H1 (cell line): ENCODE results near the gene CARD11. TPM values are rescaled to one million over a fixed set of nuclear protein-coding genes. Genes with fewer than 3 reads are reported as not detected.

Source experiments
- CTCF ChIA-PET: fragments of 300-600 bp; sonication (Branson Sonifier 250); formaldehyde crosslinking; loops from one replicate; lab custom pipeline; 2021; ENCODE audit not compliant: partially characterized antibody; lab: Charles Lee
- POLR2A ChIA-PET: fragments of 300-600 bp; sonication (Branson Sonifier 250); formaldehyde crosslinking; loops from one replicate; lab custom pipeline; 2021; ENCODE audit warnings: inconsistent platforms; ENCODE audit not compliant: partially characterized antibody; lab: Charles Lee
- DNase-seq, 2 experiments: peaks; one replicate each; pipeline versions ENCODE4 v3.0.0 to v3.0.0-alpha.2; 2010 to 2022; ENCODE audit warnings: low spot score in 2 of 2, low read depth in 1 of 2, mixed read lengths in 1 of 2
- FAIRE-seq: peaks from 2 replicates; lab custom pipeline; 2011; peaks lifted over from hg19 to GRCh38; lab: Jason Lieb, UNC
- H2AFZ ChIP-seq: 2 replicates; pipeline ENCODE4 v1.8.1; 2012; ENCODE audit warnings: low read length, inconsistent platforms
- H2AK5ac ChIP-seq: 2 replicates; pipeline ENCODE4 v1.6.1; 2013; ENCODE audit warnings: low read depth, low read length
- H2BK120ac ChIP-seq: replicated peaks from 2 replicates; pipeline ENCODE3; 2013; ENCODE audit warnings: low read depth, low read length, inconsistent platforms
- H2BK12ac ChIP-seq: 2 replicates; pipeline ENCODE4 v1.6.1; 2013; ENCODE audit warnings: low read depth, low read length
- H2BK15ac ChIP-seq: 2 replicates; pipeline ENCODE4 v1.6.1; 2013; ENCODE audit warnings: low read length
- H2BK20ac ChIP-seq: 2 replicates; pipeline ENCODE4 v1.6.1; 2013; ENCODE audit warnings: low read length
- H2BK5ac ChIP-seq: 2 replicates; pipeline ENCODE4 v1.6.1; 2013; ENCODE audit warnings: low read depth, low read length
- H3K14ac ChIP-seq: 2 replicates; pipeline ENCODE4 v1.6.1; 2013; ENCODE audit warnings: inconsistent platforms; ENCODE audit not compliant: insufficient read length
- H3K18ac ChIP-seq: 2 replicates; pipeline ENCODE4 v1.6.1; 2013; ENCODE audit warnings: low read length; ENCODE audit errors: extremely low read depth
- H3K23ac ChIP-seq: 2 replicates; pipeline ENCODE4 v1.6.1; 2013; ENCODE audit warnings: inconsistent platforms; ENCODE audit not compliant: insufficient read length
- H3K23me2 ChIP-seq: 2 replicates; pipeline ENCODE4 v1.6.1; 2013; ENCODE audit warnings: low read depth, low read length
- H3K27ac ChIP-seq: 2 replicates; pipeline ENCODE4 v1.6.1; 2011; ENCODE audit warnings: low read depth, low read length, inconsistent platforms
- H3K27me3 ChIP-seq, 4 experiments: replicated peaks in 1 of 4; 1 replicate in 1 of 4; 2 replicates in 3 of 4; pipeline versions ENCODE4 v1.6.1 to v1.8.1; 2011 to 2013; ENCODE audit warnings: low read length in 3 of 4, mild to moderate bottlenecking in 3 of 4, inconsistent platforms in 2 of 4, mixed read lengths in 2 of 4, moderate library complexity in 1 of 4; ENCODE audit not compliant: control insufficient read depth in 3 of 4, insufficient read depth in 3 of 4; ENCODE audit errors: extremely low read depth in 1 of 4
- H3K36me3 ChIP-seq, 4 experiments: 2 replicates each; pipeline versions ENCODE4 v1.6.1 to v1.8.1; 2011 to 2013; ENCODE audit warnings: mild to moderate bottlenecking in 4 of 4, low read length in 3 of 4, moderate library complexity in 2 of 4, control low read depth in 1 of 4, inconsistent platforms in 1 of 4; ENCODE audit not compliant: insufficient read depth in 4 of 4, control insufficient read depth in 2 of 4
- H3K4ac ChIP-seq: replicated peaks from 2 replicates; pipeline ENCODE3; 2013; ENCODE audit warnings: low read length, low read depth, mixed read lengths, inconsistent platforms; ENCODE audit not compliant: insufficient read length
- H3K4me1 ChIP-seq, 4 experiments: replicated peaks in 1 of 4; 1 replicate in 1 of 4; 2 replicates in 3 of 4; pipeline versions ENCODE4 v1.6.1 to v1.8.1; 2011 to 2013; ENCODE audit warnings: low read length in 3 of 4, inconsistent platforms in 2 of 4, mixed read lengths in 1 of 4; ENCODE audit not compliant: insufficient read depth in 4 of 4, control insufficient read depth in 3 of 4
- H3K4me2 ChIP-seq, 2 experiments: 2 replicates each; pipeline versions ENCODE4 v1.6.1 to v1.8.1; 2011 to 2013; ENCODE audit warnings: low read depth in 2 of 2, low read length in 2 of 2, control low read depth in 1 of 2, inconsistent platforms in 1 of 2, mild to moderate bottlenecking in 1 of 2; ENCODE audit not compliant: insufficient read depth in 1 of 2
- H3K4me3 ChIP-seq, 4 experiments: fragments of 200-600, 300-600 bp in 1 of 4; sonication (generic), shearing (Covaris generic), sonication (Bioruptor Twin) in 1 of 4; 2 replicates each; pipeline versions ENCODE4 v1.5.1 to v1.8.1; 2011 to 2016; ENCODE audit warnings: low read length in 4 of 4, low read depth in 3 of 4, control low read depth in 2 of 4, inconsistent platforms in 2 of 4, mild to moderate bottlenecking in 2 of 4, mixed read lengths in 1 of 4, moderate library complexity in 1 of 4; ENCODE audit not compliant: insufficient read depth in 2 of 4; ENCODE audit errors: extremely low read depth in 1 of 4
- H3K56ac ChIP-seq: replicated peaks from 2 replicates; pipeline ENCODE3; 2013; ENCODE audit warnings: low read depth, mild to moderate bottlenecking, mixed read lengths, low read length, inconsistent platforms; ENCODE audit not compliant: insufficient read length
- H3K79me1 ChIP-seq: 2 replicates; pipeline ENCODE4 v1.6.1; 2013; ENCODE audit warnings: low read depth, low read length, control low read depth
- H3K79me2 ChIP-seq, 2 experiments: 2 replicates each; pipeline versions ENCODE4 v1.6.1 to v1.8.1; 2012 to 2013; ENCODE audit warnings: low read length in 2 of 2, mild to moderate bottlenecking in 2 of 2, inconsistent platforms in 1 of 2; ENCODE audit not compliant: insufficient read depth in 2 of 2, control insufficient read depth in 1 of 2
- H3K9ac ChIP-seq, 4 experiments: replicated peaks in 1 of 4; 1 replicate in 1 of 4; 2 replicates in 3 of 4; pipeline versions ENCODE4 v1.6.1 to v1.8.1; 2011 to 2013; ENCODE audit warnings: low read depth in 3 of 4, low read length in 3 of 4, control low read depth in 2 of 4, mild to moderate bottlenecking in 2 of 4, moderate library complexity in 2 of 4, inconsistent platforms in 1 of 4; ENCODE audit errors: extremely low read depth in 1 of 4
- H3K9me3 ChIP-seq, 2 experiments: 2 replicates each; pipeline versions ENCODE4 v1.6.1 to v1.8.1; 2012 to 2013; ENCODE audit warnings: mild to moderate bottlenecking in 2 of 2, moderate library complexity in 2 of 2, control low read depth in 1 of 2, inconsistent platforms in 1 of 2, low read depth in 1 of 2, low read length in 1 of 2, mixed read lengths in 1 of 2; ENCODE audit not compliant: insufficient read depth in 2 of 2
- H4K20me1 ChIP-seq, 2 experiments: replicated peaks in 1 of 2; 2 replicates each; pipeline versions ENCODE3 to v1.8.1; 2011 to 2013; ENCODE audit warnings: inconsistent platforms in 2 of 2, low read length in 2 of 2, mild to moderate bottlenecking in 1 of 2; ENCODE audit not compliant: insufficient read depth in 2 of 2, control insufficient read depth in 1 of 2
- H4K5ac ChIP-seq: 2 replicates; pipeline ENCODE4 v1.6.1; 2013; ENCODE audit warnings: low read length, low read depth, mixed read lengths, inconsistent platforms; ENCODE audit not compliant: insufficient read length
- H4K8ac ChIP-seq: 2 replicates; pipeline ENCODE4 v1.8.0; 2013; ENCODE audit warnings: mild to moderate bottlenecking, moderate library complexity, low read length, inconsistent platforms; ENCODE audit not compliant: insufficient read depth; ENCODE audit errors: extremely low read depth
- H4K91ac ChIP-seq: replicated peaks from 2 replicates; pipeline ENCODE3; 2013; ENCODE audit warnings: low read length, mixed read lengths, inconsistent platforms; ENCODE audit not compliant: insufficient read length
- ASH2L ChIP-seq: fragments of 200-600, 300-600 bp; sonication (generic); IDR thresholded peaks from one replicate; pipeline ENCODE4 v1.7.1; 2017; ENCODE audit warnings: low read length
- BRCA1 ChIP-seq: IDR thresholded peaks from 2 replicates; pipeline ENCODE4 v1.6.1; 2012; ENCODE audit warnings: low read depth, low read length, improper control_type of control experiment
- CBX5 ChIP-seq: fragments of 300-800, 300-1000 bp; sonication (generic); IDR thresholded peaks from 2 replicates; pipeline ENCODE4 v1.7.1; 2016; ENCODE audit warnings: antibody characterized with exemption, low read length, low read depth
- CREB1 ChIP-seq: IDR thresholded peaks from 2 replicates; pipeline ENCODE4 v1.6.1; 2012; ENCODE audit warnings: inconsistent platforms
- EP300 ChIP-seq, 2 experiments: IDR thresholded peaks; 1 replicate in 1 of 2; 2 replicates in 1 of 2; pipeline ENCODE4 v1.6.1; 2011 to 2012; ENCODE audit warnings: low read depth in 2 of 2, low read length in 2 of 2, mild to moderate bottlenecking in 2 of 2, borderline replicate concordance in 1 of 2, inconsistent platforms in 1 of 2, moderate library complexity in 1 of 2
- GABPA ChIP-seq: IDR thresholded peaks from 2 replicates; pipeline ENCODE4 v1.6.1; 2011; ENCODE audit warnings: mild to moderate bottlenecking, low read length, moderate library complexity, borderline replicate concordance; ENCODE audit not compliant: insufficient read depth
- HDAC6 ChIP-seq: IDR thresholded peaks from one replicate; pipeline ENCODE4 v1.7.1; 2012; ENCODE audit warnings: low read depth, mild to moderate bottlenecking, inconsistent platforms, low read length, moderate library complexity
- KDM5A ChIP-seq: fragments of 200-600 bp; IDR thresholded peaks from 2 replicates; pipeline ENCODE4 v1.7.1; 2012; ENCODE audit warnings: mild to moderate bottlenecking, low read length, inconsistent platforms, mixed read lengths
- POLR2AphosphoS5 ChIP-seq: IDR thresholded peaks from 2 replicates; pipeline ENCODE4 v1.6.1; 2011; ENCODE audit warnings: low read depth, low read length
- TBP ChIP-seq: IDR thresholded peaks from 2 replicates; pipeline ENCODE4 v1.6.1; 2011; ENCODE audit warnings: low read depth, low read length, improper control_type of control experiment
- WGBS, 2 experiments: shearing (Covaris generic) in 1 of 2; methylation state at CpG; one replicate each; pipeline versions ENCODE4 v1.1.6 to v1.1.7; 2013 to 2015; ENCODE audit warnings: low lambda C conversion rate in 2 of 2, mixed read lengths in 2 of 2, inconsistent platforms in 1 of 2, low coverage in 1 of 2, missing lambda C conversion rate in 1 of 2; ENCODE audit not compliant: insufficient replicate concordance in 2 of 2, insufficient coverage in 1 of 2, insufficient read length in 1 of 2; ENCODE audit errors: extremely low coverage in 1 of 2, missing lambda C conversion rate in 1 of 2; 5-methylcytosine and 5-hydroxymethylcytosine counted together
- polyA plus RNA-seq, 7 experiments: library from polyadenylated mRNA; depleted of rRNA in 3 of 7; stranded (reverse) in 5 of 7; unstranded in 2 of 7; fragments of >200 nt in 5 of 7; fragments of 200-250 nt in 2 of 7; gene quantifications; 1 replicate in 5 of 7; 2 replicates in 1 of 7; 4 replicates in 1 of 7; pipeline versions ENCODE4 v1.2.1 to v1.2.3, GENCODE V29; 2011 to 2013; ENCODE audit warnings: missing spikeins in 2 of 7, mixed read lengths in 2 of 7
- total RNA-seq: library from RNA; stranded (reverse); fragmentation: NEBNext Ultra II Directional; extraction: Animal tissue kit (Norgen Biotek cat#: 25700); gene quantifications from 2 replicates; pipeline ENCODE4 v1.2.1, GENCODE V29; 2021
- TF ChIP-seq, protein P1 (sequence below), 3 experiments: IDR thresholded peaks; 1 replicate in 2 of 3; 2 replicates in 1 of 3; pipeline versions ENCODE4 v1.5.1 to v1.6.1; 2011; ENCODE audit warnings: low read length in 3 of 3, mild to moderate bottlenecking in 3 of 3, inconsistent platforms in 2 of 3, low read depth in 1 of 3, moderate library complexity in 1 of 3; ENCODE audit not compliant: insufficient read depth in 1 of 3; ENCODE audit errors: control extremely low read depth in 1 of 3

Gene CARD11
- total and polyA plus RNA-seq, 2 of the 8 experiments (the other 6 are each of a cell fraction or from before 2014, with no cell fraction given) = 12.6 to 29.8 TPM

- H3K36me3 ChIP-seq = 0 out of 8 replicates have a peak, but pooled peaks cover 0 to 3% (median 0%) of the 10 kb centered on the region in 4 experiments
- H3K4me2 ChIP-seq = no peak overlapping the region
- no peak overlapping the region for H2BK15ac ChIP-seq
- no peak for DNase-seq
- H3K18ac ChIP-seq = no peak overlapping the region
- no peak overlapping the region for H3K56ac ChIP-seq
- H3K4ac ChIP-seq = no peak overlapping the region
- no peak overlapping the region for H3K9ac ChIP-seq
- H2BK12ac ChIP-seq = no peak overlapping the region
- no peak overlapping the region for H3K27ac ChIP-seq
- no peaks in the 10 kb centered on the region for H3K79me1 ChIP-seq
- no peak overlapping the region for H2AK5ac ChIP-seq
- H3K79me2 ChIP-seq = no peaks in the 10 kb centered on the region
- ChIA-PET CTCF (interaction anchor here (0.6 to 1.2 kb wide), 6 partner anchors 8 to 273 kb away, joined by 3 read pairs; no protein-coding TSS in a partner anchor), POLR2A (no interaction called here)
- no peaks in the 10 kb centered on the region for H3K27me3 ChIP-seq
- no peak overlapping the region for H2BK120ac ChIP-seq
- no peak overlapping the region for H2BK5ac ChIP-seq
- H4K8ac ChIP-seq = no peak overlapping the region
- H4K91ac ChIP-seq = no peak overlapping the region
- 92% methylated on average over 26 of the region's 26 CpGs; no CpG with 5 or more reads in 1 of the 2 experiments for WGBS, 2 experiments
- no peak overlapping the region for H3K14ac ChIP-seq
- no peak overlapping the region for H3K23ac ChIP-seq
- H4K20me1 ChIP-seq = no peaks in the 10 kb centered on the region
- no peak overlapping the region for H2AFZ ChIP-seq
- H2BK20ac ChIP-seq = no peak overlapping the region
- H3K4me3 ChIP-seq = no peak overlapping the region
- no peak for FAIRE-seq
- H4K5ac ChIP-seq = no peak overlapping the region
- H3K4me1 ChIP-seq = no peaks in the 10 kb centered on the region
- peaks cover 4% of the 10 kb centered on the region; the same call in 1 of the 2 replicates for H3K23me2 ChIP-seq
- H3K9me3 ChIP-seq = no peaks in the 10 kb centered on the region
- no peak for TF ChIP-seq ASH2L
- no peak for TF ChIP-seq HDAC6
- no peak for TF ChIP-seq BRCA1
- TF ChIP-seq CREB1 = no peak
- TF ChIP-seq CBX5 = no peak
- TF ChIP-seq, protein P1, sequence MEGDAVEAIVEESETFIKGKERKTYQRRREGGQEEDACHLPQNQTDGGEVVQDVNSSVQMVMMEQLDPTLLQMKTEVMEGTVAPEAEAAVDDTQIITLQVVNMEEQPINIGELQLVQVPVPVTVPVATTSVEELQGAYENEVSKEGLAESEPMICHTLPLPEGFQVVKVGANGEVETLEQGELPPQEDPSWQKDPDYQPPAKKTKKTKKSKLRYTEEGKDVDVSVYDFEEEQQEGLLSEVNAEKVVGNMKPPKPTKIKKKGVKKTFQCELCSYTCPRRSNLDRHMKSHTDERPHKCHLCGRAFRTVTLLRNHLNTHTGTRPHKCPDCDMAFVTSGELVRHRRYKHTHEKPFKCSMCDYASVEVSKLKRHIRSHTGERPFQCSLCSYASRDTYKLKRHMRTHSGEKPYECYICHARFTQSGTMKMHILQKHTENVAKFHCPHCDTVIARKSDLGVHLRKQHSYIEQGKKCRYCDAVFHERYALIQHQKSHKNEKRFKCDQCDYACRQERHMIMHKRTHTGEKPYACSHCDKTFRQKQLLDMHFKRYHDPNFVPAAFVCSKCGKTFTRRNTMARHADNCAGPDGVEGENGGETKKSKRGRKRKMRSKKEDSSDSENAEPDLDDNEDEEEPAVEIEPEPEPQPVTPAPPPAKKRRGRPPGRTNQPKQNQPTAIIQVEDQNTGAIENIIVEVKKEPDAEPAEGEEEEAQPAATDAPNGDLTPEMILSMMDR (IDR thresholded peaks at IDR 0.05; ENCODE audit: control extremely low read depth in 1 of 3, insufficient read depth in 1 of 3, low read depth in 1 of 3, low read length in 3 of 3) = no peak
- TF ChIP-seq POLR2AphosphoS5 = no peak
- no peak for TF ChIP-seq EP300 (IDR thresholded peaks at IDR 0.05; ENCODE audit: borderline replicate concordance in 1 of 2, low read depth in 2 of 2, low read length in 2 of 2)
- TF ChIP-seq GABPA = no peak
- TF ChIP-seq KDM5A = no peak
- TF ChIP-seq TBP = no peak
These were observed 129.8 kb downstream of the CARD11 start for GRCh38 chr7:2913760-2914387.
